KG1 (cell line): ENCODE results near the gene OTOG.

ENCODE experiments used
- DNase-seq: peaks from one replicate; lab custom pipeline; 2025; lab: John Stamatoyannopoulos, UW

Gene OTOG

DNA sequence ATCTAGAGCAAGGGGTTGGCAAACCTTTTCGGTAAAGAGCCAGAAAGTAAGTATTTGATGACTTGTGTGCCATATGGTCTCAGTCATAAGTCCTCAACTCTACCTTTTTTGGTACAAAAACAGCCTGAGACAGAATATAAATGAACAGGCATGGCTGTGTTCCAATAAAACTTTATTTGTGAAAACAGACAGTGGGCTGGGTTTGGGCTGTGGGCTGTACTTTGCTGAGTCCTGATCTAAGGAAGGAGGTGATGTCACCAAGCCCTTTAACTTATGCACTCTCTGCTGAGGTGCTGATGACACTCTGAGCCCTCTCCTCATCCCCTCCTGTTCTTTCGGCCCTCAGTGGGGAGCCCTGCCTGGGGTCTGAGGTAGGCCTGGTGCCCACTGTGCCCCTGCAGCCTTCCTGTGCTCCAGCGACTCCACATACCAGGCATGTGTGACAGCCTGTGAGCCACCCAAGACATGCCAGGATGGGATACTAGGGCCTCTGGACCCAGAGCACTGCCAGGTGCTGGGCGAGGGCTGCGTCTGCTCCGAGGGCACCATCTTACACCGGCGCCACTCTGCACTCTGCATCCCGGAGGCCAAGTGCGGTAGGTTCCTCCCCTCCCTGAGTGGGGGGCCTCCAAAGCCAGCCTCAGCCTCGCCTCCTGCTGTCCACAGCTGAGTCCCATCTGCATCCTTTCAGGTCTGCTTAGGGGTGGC, 86.4 kb downstream of the OTOG start:
- no peak for DNase-seq

GRCh38 chr11:17633987-17634775, 87.1 kb downstream of the OTOG start:
- no peak for DNase-seq

GRCh38 chr11:17634776-17635550, 87.9 kb downstream of the OTOG start:
- DNase-seq: no peak

DNA sequence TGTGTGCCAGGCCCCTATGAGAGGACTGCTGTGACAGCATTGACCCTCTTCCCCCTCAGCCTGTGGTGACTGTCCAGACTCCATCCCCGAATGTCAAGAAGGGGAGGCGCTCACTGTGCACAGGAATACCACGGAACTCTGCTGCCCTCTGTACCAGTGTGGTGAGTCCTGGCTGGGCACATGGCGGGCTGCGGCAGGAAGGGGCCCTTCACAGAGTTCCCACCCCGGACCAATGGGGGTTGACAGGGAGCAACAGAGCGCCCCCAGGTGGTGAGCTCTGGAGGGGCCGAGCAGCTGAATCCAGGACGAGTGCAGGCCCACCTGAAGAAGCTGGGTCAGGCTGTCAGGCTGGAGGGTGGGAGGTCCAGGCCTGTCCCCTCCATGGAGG, 88.5 kb downstream of the OTOG start:
- DNase-seq: no peak

GRCh38 chr11:17636721-17637120, 89.7 kb downstream of the OTOG start:
- no peak for DNase-seq

- DNase-seq: no peak
Measured at GRCh38 chr11:17637901-17638300, 90.8 kb downstream of the OTOG start.

- DNase-seq: no peak
Measured at GRCh38 chr11:17638311-17638710, 91.3 kb downstream of the OTOG start.

DNA sequence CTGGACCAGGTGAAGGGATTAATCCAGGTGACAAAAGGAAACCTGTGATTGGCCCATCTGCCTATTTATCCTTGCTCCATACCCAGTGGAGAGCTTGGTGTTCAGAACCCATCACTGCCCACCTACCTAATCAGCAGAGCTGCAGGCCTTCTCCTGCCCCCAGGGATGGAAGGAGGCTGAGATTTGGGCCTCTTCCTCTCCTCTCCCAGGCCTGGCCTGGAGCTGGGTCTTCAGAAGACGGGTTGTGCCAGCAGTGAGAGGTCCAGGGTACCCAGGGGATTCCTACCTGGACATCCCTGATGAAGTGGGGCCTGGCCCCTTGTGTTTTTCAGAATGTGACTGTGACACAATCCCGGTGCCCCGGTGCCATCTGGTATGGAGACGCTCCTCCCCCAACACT, 92.0 kb downstream of the OTOG start:
- DNase-seq: no peak

- no peak for DNase-seq
Measured at GRCh38 chr11:17639781-17640180, 92.7 kb downstream of the OTOG start.

- DNase-seq: no peak
Measured at GRCh38 chr11:17640493-17641164, 93.6 kb downstream of the OTOG start.

DNA sequence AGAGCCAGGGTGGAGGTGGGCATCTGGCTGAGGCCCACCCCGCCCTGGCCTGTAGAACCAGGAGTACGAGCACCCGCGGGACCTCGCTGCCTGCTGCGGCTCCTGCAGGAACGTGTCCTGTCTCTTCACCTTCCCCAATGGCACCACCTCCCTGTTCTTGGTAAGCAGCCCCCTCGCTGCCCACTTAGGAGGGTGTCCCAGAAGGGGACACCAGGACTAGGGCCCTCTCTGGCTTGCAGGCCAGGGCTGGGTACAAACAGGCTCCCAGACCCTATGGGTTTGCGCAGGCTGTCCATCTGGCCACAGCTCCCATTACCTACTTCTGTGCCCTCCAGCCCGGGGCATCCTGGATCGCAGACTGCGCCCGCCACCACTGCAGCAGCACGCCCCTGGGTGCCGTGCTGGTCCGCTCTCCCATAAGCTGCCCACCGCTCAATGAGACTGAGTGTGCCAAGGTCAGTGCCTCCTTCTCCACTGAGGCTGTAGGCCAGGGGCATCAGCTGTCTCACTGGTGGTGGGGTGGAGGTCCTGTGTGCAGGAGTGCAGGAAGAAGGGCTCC, 94.8 kb downstream of the OTOG start:
- no peak for DNase-seq

DNA sequence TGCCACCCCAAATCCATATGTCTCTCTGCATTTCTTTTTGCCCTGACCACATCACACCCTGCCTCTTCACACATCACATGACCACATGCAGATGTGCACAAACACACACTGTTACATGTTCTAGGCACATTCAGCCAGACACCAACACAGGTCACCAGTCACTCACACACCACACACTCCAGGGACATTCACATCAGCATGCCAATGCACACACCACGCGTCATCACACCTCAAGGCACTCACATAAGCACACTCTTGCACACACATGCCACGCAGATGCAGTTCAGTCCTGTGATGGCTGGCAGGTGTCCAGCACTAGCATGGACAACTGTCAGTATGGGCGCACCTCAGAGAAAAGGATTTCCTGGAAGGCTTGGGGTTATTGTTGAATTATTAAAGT, 95.3 kb downstream of the OTOG start:
- DNase-seq: no peak

DNA sequence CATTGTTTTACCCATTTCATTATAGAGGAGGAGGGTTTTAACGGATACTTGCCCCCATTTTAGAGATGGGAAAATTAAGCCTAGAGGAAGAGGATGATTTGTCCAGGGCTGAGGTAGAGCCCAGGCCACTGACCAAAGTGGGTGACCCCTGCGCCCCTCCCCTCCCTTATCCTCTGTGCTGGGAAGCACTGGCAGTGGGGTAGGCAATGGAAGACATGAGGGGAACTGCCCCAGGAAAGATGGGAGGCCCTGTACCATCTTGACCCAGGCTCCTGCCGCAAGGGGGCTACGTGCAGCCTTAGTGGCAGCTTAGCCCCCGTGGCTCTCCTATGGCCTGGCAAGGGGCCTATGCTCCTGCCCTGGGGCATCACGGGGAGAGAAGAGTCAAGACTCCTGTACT, 95.9 kb downstream of the OTOG start:
- no peak for DNase-seq

- no peak for DNase-seq
Measured at GRCh38 chr11:17643506-17644405, 96.7 kb downstream of the OTOG start.

DNA sequence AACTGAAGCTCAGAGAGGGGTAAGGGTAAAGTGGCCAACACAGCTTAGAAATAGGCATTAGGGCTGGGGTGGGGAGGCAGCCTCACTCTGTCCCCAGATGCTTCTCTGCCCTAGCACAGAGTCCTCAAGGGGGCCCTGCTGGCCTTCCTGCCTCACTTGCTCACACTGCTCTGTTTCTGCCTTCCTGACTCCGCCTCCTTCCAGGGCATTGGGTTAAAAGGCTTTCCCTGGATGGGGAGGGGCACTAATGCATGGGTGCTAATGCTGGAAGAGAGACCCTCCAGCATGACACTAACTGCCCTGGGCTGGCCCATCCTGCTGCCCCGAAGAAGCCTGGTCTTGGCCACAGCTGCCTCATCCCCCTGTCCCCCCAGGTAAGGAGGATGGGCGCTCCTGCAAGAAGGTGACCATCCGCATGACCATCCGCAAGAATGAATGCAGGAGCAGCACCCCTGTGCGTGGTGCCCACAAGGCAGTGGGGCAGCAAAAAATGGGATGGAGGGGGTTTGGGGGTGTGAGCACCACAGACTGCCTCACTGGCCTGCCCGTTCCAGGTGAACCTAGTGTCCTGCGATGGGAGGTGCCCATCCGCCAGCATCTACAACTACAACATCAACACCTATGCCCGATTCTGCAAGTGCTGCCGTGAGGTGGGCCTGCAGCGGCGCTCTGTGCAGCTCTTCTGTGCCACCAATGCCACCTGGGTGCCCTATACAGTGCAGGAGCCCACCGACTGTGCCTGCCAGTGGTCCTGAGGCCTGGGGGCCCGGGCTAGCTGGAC, 98.3 kb downstream of the OTOG start:
- no peak for DNase-seq

GRCh38 chr11:17646451-17647145, 99.5 kb downstream of the OTOG start:
- DNase-seq: no peak

GRCh38 chr11:17648528-17648927, 101.5 kb downstream of the OTOG start:
- DNase-seq: no peak

DNA sequence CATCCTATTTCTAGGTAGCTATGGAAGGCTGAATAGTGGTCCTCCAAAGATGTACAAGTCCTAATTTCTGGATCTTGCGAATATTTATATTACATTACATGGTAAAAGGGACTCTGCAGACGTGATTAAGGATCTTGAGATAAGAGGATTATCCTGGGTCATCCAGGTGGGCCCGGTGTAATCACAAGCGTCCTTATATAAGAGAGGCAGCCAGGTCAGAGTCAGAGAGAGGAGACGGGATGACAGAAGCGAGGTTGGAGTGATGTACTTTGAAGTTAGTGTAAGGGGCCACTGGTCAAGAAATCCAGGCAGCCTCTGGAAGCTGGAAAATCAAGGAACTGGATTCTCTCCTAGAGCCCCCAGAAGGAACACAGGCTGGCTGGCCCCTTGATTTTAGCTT, 102.2 kb downstream of the OTOG start:
- no peak for DNase-seq

GRCh38 chr11:17649696-17650095, 102.6 kb downstream of the OTOG start:
- DNase-seq: no peak
